ENCODE results near the gene TMED8.

The TMED8 gene

DNA sequence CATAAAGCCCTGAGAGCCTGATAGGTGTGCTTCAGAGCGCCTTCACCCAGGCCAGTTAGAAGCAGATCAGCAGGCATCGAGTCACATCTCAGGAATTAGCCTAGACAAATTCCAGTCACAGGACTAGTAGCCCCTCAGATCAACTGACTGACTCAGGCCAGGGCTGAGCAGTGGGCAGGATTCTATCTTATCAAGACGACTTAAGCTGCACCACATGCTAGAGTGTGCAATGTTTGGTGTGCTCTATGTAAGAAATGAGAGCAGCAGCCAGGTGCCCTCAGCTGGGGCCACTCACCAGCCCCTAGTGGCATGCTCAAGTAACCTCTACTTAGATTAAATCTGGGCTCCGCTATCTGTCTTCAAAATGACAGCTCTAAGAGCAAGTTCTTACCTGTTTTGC, 86.2 kb downstream of the TMED8 start:
- DNase-seq, result no peak

DNA sequence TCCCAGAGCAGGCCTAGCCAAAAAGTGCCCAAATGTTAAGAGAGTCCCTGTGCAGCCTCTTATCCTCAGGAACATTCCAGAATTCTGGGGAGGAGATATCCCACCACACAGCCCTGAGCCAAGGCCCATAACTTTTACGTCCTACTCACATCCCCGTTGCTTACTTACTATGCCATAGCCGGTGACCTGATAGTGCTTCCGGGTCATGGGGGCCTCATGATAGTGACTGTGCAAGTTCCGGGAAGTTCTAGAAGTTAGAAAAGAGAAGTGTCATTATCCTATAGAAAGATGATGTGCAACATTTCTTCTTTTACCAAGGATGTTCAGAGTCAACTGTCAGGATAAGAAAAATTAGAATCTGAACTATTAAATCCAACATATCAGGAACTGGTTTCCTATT, 90.3 kb downstream of the TMED8 start:
- peak in 2 of 4 experiments; percentile 26 to 28 for DNase-seq

All from suppressor macrophage (primary cell).